Astrocyte (in vitro differentiated cells and primary cell): ENCODE results near the gene GIGYF2. TPM values are rescaled to one million over a fixed set of nuclear protein-coding genes. Genes with fewer than 3 reads are reported as not detected.

Experiments used
- DNase-seq: peaks from one replicate; pipeline ENCODE4 v3.0.0-alpha.2; 2010; ENCODE audit warnings: low read depth
- FAIRE-seq: peaks from 2 replicates; lab custom pipeline; 2011; peaks lifted over from hg19 to GRCh38; lab: Jason Lieb, UNC
- H2AFZ ChIP-seq: 2 replicates; pipeline ENCODE4 v1.6.0; 2012; ENCODE audit warnings: low read depth, low read length, inconsistent platforms
- H3K27ac ChIP-seq: 2 replicates; pipeline ENCODE4 v1.5.1; 2011; ENCODE audit warnings: low read depth, low read length, inconsistent platforms
- H3K27me3 ChIP-seq: 2 replicates; pipeline ENCODE4 v1.6.0; 2011; ENCODE audit warnings: low read length, inconsistent platforms; ENCODE audit not compliant: insufficient read depth
- H3K36me3 ChIP-seq: 2 replicates; pipeline ENCODE4 v1.5.1; 2011; ENCODE audit warnings: low read length, inconsistent platforms; ENCODE audit not compliant: insufficient read depth
- H3K4me1 ChIP-seq: 2 replicates; pipeline ENCODE4 v1.5.1; 2011; ENCODE audit warnings: low read length, inconsistent platforms; ENCODE audit not compliant: insufficient read depth
- H3K4me2 ChIP-seq: 2 replicates; pipeline ENCODE4 v1.6.0; 2012; ENCODE audit warnings: low read length, inconsistent platforms
- H3K4me3 ChIP-seq: 2 replicates; pipeline ENCODE4 v1.5.1; 2011; ENCODE audit warnings: low read depth, mild to moderate bottlenecking, low read length, inconsistent platforms; ENCODE audit not compliant: insufficient read depth
- H3K79me2 ChIP-seq: 2 replicates; pipeline ENCODE4 v1.6.0; 2012; ENCODE audit warnings: mild to moderate bottlenecking, low read length, inconsistent platforms; ENCODE audit not compliant: insufficient read depth
- H3K9ac ChIP-seq: 2 replicates; pipeline ENCODE4 v1.6.0; 2012; ENCODE audit warnings: mild to moderate bottlenecking, low read length, inconsistent platforms
- H3K9me3 ChIP-seq: 2 replicates; pipeline ENCODE4 v1.5.1; 2012; ENCODE audit warnings: low read depth, mild to moderate bottlenecking, low read length, inconsistent platforms; ENCODE audit not compliant: insufficient read depth
- H4K20me1 ChIP-seq: 2 replicates; pipeline ENCODE4 v1.6.0; 2012; ENCODE audit warnings: low read length, inconsistent platforms; ENCODE audit not compliant: insufficient read depth
- H3K27ac Mint-ChIP-seq: one replicate; pipeline ENCODE4 v1.8.0; 2021; ENCODE audit warnings: mild to moderate bottlenecking, mixed read lengths; ENCODE audit not compliant: unreplicated experiment
- H3K27me3 Mint-ChIP-seq: one replicate; pipeline ENCODE4 v1.8.0; 2021; ENCODE audit warnings: low read depth, mixed read lengths; ENCODE audit not compliant: unreplicated experiment
- H3K36me3 Mint-ChIP-seq: one replicate; pipeline ENCODE4 v1.8.0; 2021; ENCODE audit warnings: low read depth, mixed read lengths; ENCODE audit not compliant: unreplicated experiment
- H3K4me1 Mint-ChIP-seq: one replicate; pipeline ENCODE4 v1.8.0; 2021; ENCODE audit warnings: low read depth, mixed read lengths; ENCODE audit not compliant: unreplicated experiment
- H3K4me3 Mint-ChIP-seq: one replicate; pipeline ENCODE4 v1.8.0; 2021; ENCODE audit warnings: mild to moderate bottlenecking, moderate library complexity, mixed read lengths; ENCODE audit not compliant: unreplicated experiment
- H3K9me3 Mint-ChIP-seq: one replicate; pipeline ENCODE4 v1.8.0; 2021; ENCODE audit warnings: mild to moderate bottlenecking, mixed read lengths; ENCODE audit not compliant: unreplicated experiment
- CTCF ChIP-seq: IDR thresholded peaks from 2 replicates; pipeline ENCODE4 v1.5.1; 2011; ENCODE audit warnings: low read depth, mild to moderate bottlenecking, inconsistent platforms, low read length, moderate library complexity; ENCODE audit not compliant: insufficient read depth
- EZH2 ChIP-seq: IDR thresholded peaks from 2 replicates; pipeline ENCODE4 v1.6.1; 2012; ENCODE audit warnings: mild to moderate bottlenecking, low read length, inconsistent platforms; ENCODE audit not compliant: insufficient read depth
- total RNA-seq: library from RNA; stranded (reverse); gene quantifications from 2 replicates; pipeline ENCODE4 v1.2.1, GENCODE V29; 2021

GIGYF2 gene
- total RNA-seq, 1 donor from 2014 or later, result 47.1 TPM

GRCh38 chr2:232771870-232772269 lies 74.7 kb downstream of the GIGYF2 start:
- H3K36me3 Mint-ChIP-seq, result peaks cover 6% of the 10 kb centered on the region
- no peak overlapping the region for H2AFZ ChIP-seq
- TF ChIP-seq CTCF, result no peak
- TF ChIP-seq EZH2, result no peak
- no peaks in the 10 kb centered on the region for H3K27me3 ChIP-seq
- peaks cover 6% of the 10 kb centered on the region for H4K20me1 ChIP-seq
- no peak overlapping the region for H3K4me2 ChIP-seq
- H3K9ac ChIP-seq, result no peak overlapping the region
- H3K4me3 ChIP-seq, result no peak overlapping the region
- H3K4me1 Mint-ChIP-seq, result peaks cover 6% of the 10 kb centered on the region
- H3K79me2 ChIP-seq, result peaks cover 2% of the 10 kb centered on the region
- H3K9me3 Mint-ChIP-seq, result no peaks in the 10 kb centered on the region
- H3K4me1 ChIP-seq, result peaks cover 5% of the 10 kb centered on the region
- H3K27ac Mint-ChIP-seq, result no peak overlapping the region
- DNase-seq, result no peak
- FAIRE-seq, result no peak
- peaks cover 22% of the 10 kb centered on the region for H3K36me3 ChIP-seq
- H3K27me3 Mint-ChIP-seq, result no peaks in the 10 kb centered on the region
- no peaks in the 10 kb centered on the region for H3K9me3 ChIP-seq
- no peak overlapping the region for H3K27ac ChIP-seq
- no peak overlapping the region for H3K4me3 Mint-ChIP-seq

GRCh38 chr2:232772531-232772930 lies 75.4 kb downstream of the GIGYF2 start:
- Mint-ChIP-seq H3K36me3 (peaks cover 6% of the 10 kb centered on the region), H3K4me3 (no peak overlapping the region), H3K27me3 (no peaks in the 10 kb centered on the region), H3K9me3 (no peaks in the 10 kb centered on the region), H3K4me1 (peaks cover 6% of the 10 kb centered on the region), H3K27ac (no peak overlapping the region)
- no peak for TF ChIP-seq CTCF
- no peak for TF ChIP-seq EZH2
- peaks cover 6% of the 10 kb centered on the region for H4K20me1 ChIP-seq
- peaks cover 22% of the 10 kb centered on the region for H3K36me3 ChIP-seq
- H3K4me2 ChIP-seq, result no peak overlapping the region
- FAIRE-seq, result no peak
- peaks cover 2% of the 10 kb centered on the region for H3K79me2 ChIP-seq
- no peak for DNase-seq
- peaks cover 5% of the 10 kb centered on the region for H3K4me1 ChIP-seq
- no peak overlapping the region for H3K27ac ChIP-seq
- no peak overlapping the region for H2AFZ ChIP-seq
- no peak overlapping the region for H3K4me3 ChIP-seq
- H3K9ac ChIP-seq, result no peak overlapping the region
- no peaks in the 10 kb centered on the region for H3K27me3 ChIP-seq
- H3K9me3 ChIP-seq, result no peaks in the 10 kb centered on the region

GRCh38 chr2:232773815-232774214 lies 76.7 kb downstream of the GIGYF2 start:
- H4K20me1 ChIP-seq, result peaks cover 6% of the 10 kb centered on the region
- H3K27ac ChIP-seq, result no peak overlapping the region
- no peaks in the 10 kb centered on the region for H3K9me3 ChIP-seq
- TF ChIP-seq EZH2 (no peak), CTCF (no peak)
- Mint-ChIP-seq H3K27ac (no peak overlapping the region), H3K27me3 (no peaks in the 10 kb centered on the region), H3K9me3 (no peaks in the 10 kb centered on the region), H3K4me1 (peaks cover 6% of the 10 kb centered on the region), H3K4me3 (no peak overlapping the region), H3K36me3 (peaks cover 6% of the 10 kb centered on the region)
- H3K9ac ChIP-seq, result no peak overlapping the region
- no peak overlapping the region for H2AFZ ChIP-seq
- peaks cover 5% of the 10 kb centered on the region for H3K4me1 ChIP-seq
- H3K4me2 ChIP-seq, result no peak overlapping the region
- no peak overlapping the region for H3K4me3 ChIP-seq
- H3K79me2 ChIP-seq, result peaks cover 2% of the 10 kb centered on the region
- peaks cover 18% of the 10 kb centered on the region for H3K36me3 ChIP-seq
- no peak for FAIRE-seq
- H3K27me3 ChIP-seq, result no peaks in the 10 kb centered on the region
- DNase-seq, result no peak
